ENCODE data around the gene PARD3B. TPM values are rescaled to one million over a fixed set of nuclear protein-coding genes. Genes with fewer than 3 reads are reported as not detected.

PARD3B gene
- total RNA-seq, 1 experiment from 2014 or later, result 10.1 TPM

- no peaks in the 10 kb centered on the region for H3K4me1 Mint-ChIP-seq (ENCODE audit: low read depth, unreplicated experiment)
- no peaks in the 10 kb centered on the region for H3K27me3 Mint-ChIP-seq (ENCODE audit: unreplicated experiment)
- H3K9me3 Mint-ChIP-seq (ENCODE audit: low read depth, unreplicated experiment), result no peaks in the 10 kb centered on the region
- no peak overlapping the region for H3K4me3 Mint-ChIP-seq (ENCODE audit: low read depth, unreplicated experiment)
- no peak for TF ChIP-seq CTCF (IDR thresholded peaks at IDR 0.05; ENCODE audit: unreplicated experiment)
- intact Hi-C loops (cut with micrococcal nuclease; ENCODE audit: unreplicated experiment), result no loop called here
- no peak for DNase-seq
- BruUV-seq (replicated peaks), result no TSS peak
- no peak overlapping the region for H3K27ac Mint-ChIP-seq (ENCODE audit: unreplicated experiment)
- H3K36me3 Mint-ChIP-seq (ENCODE audit: insufficient read depth, unreplicated experiment), result no peaks in the 10 kb centered on the region
- CTCF ChIA-PET, result interaction anchor here (0.5 to 0.7 kb wide), 2 partner anchors 17 to 29 kb away, joined by 3 to 4 read pairs; no protein-coding TSS in a partner anchor
Observed at GRCh38 chr2:205499006-205499405, 953.7 kb downstream of the PARD3B start.

DNA sequence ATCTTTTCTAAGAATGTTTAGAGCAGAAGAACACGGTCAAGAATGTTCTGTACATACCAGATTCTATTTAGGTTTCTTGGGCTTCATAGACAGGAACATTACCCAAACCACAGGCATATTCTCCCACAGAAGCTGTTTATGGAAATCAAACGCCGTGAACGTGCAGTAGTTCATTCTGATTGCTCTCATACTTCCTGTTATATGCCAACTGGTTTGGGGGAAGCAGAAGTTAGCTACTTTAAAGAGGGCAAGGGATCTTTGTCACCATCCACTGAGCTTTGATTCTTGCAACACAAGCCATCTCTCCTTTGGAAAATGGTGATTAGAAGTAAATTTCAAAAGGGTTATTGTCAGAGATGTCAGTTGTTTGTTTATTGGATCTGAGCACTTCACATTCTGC lies 954.8 kb downstream of the PARD3B start:
- H3K9me3 Mint-ChIP-seq (ENCODE audit: low read depth, unreplicated experiment), result no peaks in the 10 kb centered on the region
- no peak overlapping the region for H3K4me3 Mint-ChIP-seq (ENCODE audit: low read depth, unreplicated experiment)
- H3K4me1 Mint-ChIP-seq (ENCODE audit: low read depth, unreplicated experiment), result no peaks in the 10 kb centered on the region
- BruUV-seq (replicated peaks), result no TSS peak
- TF ChIP-seq CTCF (IDR thresholded peaks at IDR 0.05; ENCODE audit: unreplicated experiment), result no peak
- no peaks in the 10 kb centered on the region for H3K27me3 Mint-ChIP-seq (ENCODE audit: unreplicated experiment)
- CTCF ChIA-PET, result no interaction called here
- H3K36me3 Mint-ChIP-seq (ENCODE audit: insufficient read depth, unreplicated experiment), result no peaks in the 10 kb centered on the region
- no peak overlapping the region for H3K27ac Mint-ChIP-seq (ENCODE audit: unreplicated experiment)
- intact Hi-C loops (cut with micrococcal nuclease; ENCODE audit: unreplicated experiment), result no loop called here
- DNase-seq, result no peak

- TF ChIP-seq CTCF (IDR thresholded peaks at IDR 0.05; ENCODE audit: unreplicated experiment), result no peak
- H3K4me3 Mint-ChIP-seq (ENCODE audit: low read depth, unreplicated experiment), result no peak overlapping the region
- H3K9me3 Mint-ChIP-seq (ENCODE audit: low read depth, unreplicated experiment), result no peaks in the 10 kb centered on the region
- no TSS peak for BruUV-seq (replicated peaks)
- H3K27me3 Mint-ChIP-seq (ENCODE audit: unreplicated experiment), result no peaks in the 10 kb centered on the region
- H3K4me1 Mint-ChIP-seq (ENCODE audit: low read depth, unreplicated experiment), result no peaks in the 10 kb centered on the region
- H3K27ac Mint-ChIP-seq (ENCODE audit: unreplicated experiment), result no peak overlapping the region
- H3K36me3 Mint-ChIP-seq (ENCODE audit: insufficient read depth, unreplicated experiment), result no peaks in the 10 kb centered on the region
- DNase-seq, result no peak
- intact Hi-C loops (cut with micrococcal nuclease; ENCODE audit: unreplicated experiment), result no loop called here
- CTCF ChIA-PET, result no interaction called here
Observed at GRCh38 chr2:205500951-205501350, 955.7 kb downstream of the PARD3B start.

DNA sequence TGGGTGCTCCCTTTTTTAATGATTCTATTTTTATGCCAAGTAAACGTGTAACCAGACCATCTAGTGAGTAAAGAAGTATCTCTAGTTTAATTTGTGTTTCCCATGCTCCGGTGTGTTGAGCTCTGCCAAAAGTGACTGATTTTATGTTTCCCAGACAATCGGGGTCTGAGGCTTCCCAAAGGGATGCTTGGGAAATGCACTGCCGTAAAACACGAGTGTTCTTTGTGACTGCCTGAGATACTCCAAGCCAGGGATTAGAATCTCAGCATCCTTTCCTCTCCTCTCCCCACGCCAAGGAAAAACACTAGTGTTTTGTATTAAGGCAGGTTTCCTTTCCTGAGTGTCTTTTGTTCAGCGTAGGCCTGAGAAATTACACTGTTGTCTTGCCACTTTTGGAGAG lies 956.6 kb downstream of the PARD3B start:
- TF ChIP-seq CTCF (IDR thresholded peaks at IDR 0.05; ENCODE audit: unreplicated experiment), result no peak
- no peak for DNase-seq
- no peaks in the 10 kb centered on the region for H3K4me1 Mint-ChIP-seq (ENCODE audit: low read depth, unreplicated experiment)
- no peaks in the 10 kb centered on the region for H3K9me3 Mint-ChIP-seq (ENCODE audit: low read depth, unreplicated experiment)
- no peaks in the 10 kb centered on the region for H3K27me3 Mint-ChIP-seq (ENCODE audit: unreplicated experiment)
- no peak overlapping the region for H3K4me3 Mint-ChIP-seq (ENCODE audit: low read depth, unreplicated experiment)
- no peak overlapping the region for H3K27ac Mint-ChIP-seq (ENCODE audit: unreplicated experiment)
- no peaks in the 10 kb centered on the region for H3K36me3 Mint-ChIP-seq (ENCODE audit: insufficient read depth, unreplicated experiment)
- CTCF ChIA-PET, result no interaction called here
- BruUV-seq (replicated peaks), result no TSS peak
- intact Hi-C loops (cut with micrococcal nuclease; ENCODE audit: unreplicated experiment), result no loop called here
